Panc1 (cell line): Measurements from ENCODE around the gene PLEKHN1.

Experiments used
- POLR2AphosphoS5 ChIP-seq: IDR thresholded peaks from 2 replicates; pipeline ENCODE4 v1.6.1; 2012; ENCODE audit warnings: mild to moderate bottlenecking, low read depth, low read length, moderate library complexity
- SIN3A ChIP-seq: IDR thresholded peaks from 2 replicates; pipeline ENCODE4 v1.6.1; 2012; ENCODE audit warnings: low read depth, mild to moderate bottlenecking, low read length, moderate library complexity, borderline replicate concordance; ENCODE audit not compliant: insufficient read depth
- TF ChIP-seq, protein P1 (sequence below): fragments of 450-650 bp; IDR thresholded peaks from 2 replicates; pipeline ENCODE4 v1.5.1; 2017; ENCODE audit warnings: mild to moderate bottlenecking

DNA sequence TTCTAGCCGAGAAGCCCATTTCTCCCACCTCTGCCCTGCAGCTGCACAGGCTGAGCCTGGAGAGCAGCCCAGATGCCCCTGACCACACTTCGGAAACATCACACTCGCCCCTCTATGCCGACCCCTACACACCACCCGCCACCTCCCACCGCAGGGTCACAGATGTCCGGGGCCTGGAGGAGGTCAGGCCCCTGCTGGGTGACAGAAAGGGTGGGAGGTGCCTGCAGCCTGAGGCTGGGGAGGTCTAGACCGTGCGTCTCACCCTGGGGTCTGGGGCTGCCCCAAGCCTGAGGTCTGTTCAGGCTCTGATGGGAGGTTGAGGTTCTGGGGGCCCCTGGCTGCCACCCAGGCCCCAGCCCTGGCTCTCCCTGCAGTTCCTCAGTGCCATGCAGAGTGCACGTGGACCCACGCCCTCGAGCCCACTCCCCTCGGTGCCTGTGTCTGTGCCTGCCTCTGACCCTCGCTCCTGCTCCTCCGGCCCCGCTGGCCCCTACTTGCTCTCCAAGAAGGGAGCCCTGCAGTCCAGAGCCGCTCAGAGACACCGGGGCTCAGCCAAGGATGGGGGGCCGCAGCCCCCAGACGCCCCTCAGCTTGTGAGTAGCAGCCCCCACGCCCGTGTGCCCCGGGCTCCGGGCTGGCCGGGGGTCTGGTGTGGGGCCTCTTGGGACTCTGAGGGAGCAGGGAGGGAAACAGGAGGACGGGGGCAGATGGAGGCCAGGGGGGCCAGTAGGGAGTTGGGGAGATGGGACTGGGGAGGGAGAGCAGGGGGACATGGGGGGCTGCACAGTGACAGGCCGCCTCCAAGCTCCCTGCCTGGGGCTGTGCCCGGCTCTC is 7.4 kb downstream of the PLEKHN1 start:
- TF ChIP-seq, protein P1, sequence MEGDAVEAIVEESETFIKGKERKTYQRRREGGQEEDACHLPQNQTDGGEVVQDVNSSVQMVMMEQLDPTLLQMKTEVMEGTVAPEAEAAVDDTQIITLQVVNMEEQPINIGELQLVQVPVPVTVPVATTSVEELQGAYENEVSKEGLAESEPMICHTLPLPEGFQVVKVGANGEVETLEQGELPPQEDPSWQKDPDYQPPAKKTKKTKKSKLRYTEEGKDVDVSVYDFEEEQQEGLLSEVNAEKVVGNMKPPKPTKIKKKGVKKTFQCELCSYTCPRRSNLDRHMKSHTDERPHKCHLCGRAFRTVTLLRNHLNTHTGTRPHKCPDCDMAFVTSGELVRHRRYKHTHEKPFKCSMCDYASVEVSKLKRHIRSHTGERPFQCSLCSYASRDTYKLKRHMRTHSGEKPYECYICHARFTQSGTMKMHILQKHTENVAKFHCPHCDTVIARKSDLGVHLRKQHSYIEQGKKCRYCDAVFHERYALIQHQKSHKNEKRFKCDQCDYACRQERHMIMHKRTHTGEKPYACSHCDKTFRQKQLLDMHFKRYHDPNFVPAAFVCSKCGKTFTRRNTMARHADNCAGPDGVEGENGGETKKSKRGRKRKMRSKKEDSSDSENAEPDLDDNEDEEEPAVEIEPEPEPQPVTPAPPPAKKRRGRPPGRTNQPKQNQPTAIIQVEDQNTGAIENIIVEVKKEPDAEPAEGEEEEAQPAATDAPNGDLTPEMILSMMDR: no peak
- TF ChIP-seq SIN3A (no peak), POLR2AphosphoS5 (no peak)
